Fibroblast of mammary gland (primary cell): ENCODE data around the gene YAE1.

ENCODE experiments used
- DNase-seq: peaks from one replicate; pipeline ENCODE4 v3.0.0-alpha.2; 2010; ENCODE audit warnings: low read depth
- H3K4me3 ChIP-seq: 2 replicates; pipeline ENCODE4 v1.5.1; 2011; ENCODE audit warnings: low read depth, mild to moderate bottlenecking, low read length, moderate library complexity; ENCODE audit not compliant: control insufficient read depth
- TF ChIP-seq, protein P1 (sequence below): conservative IDR thresholded peaks from 2 replicates; pipeline ENCODE4 v1.5.1; 2011; ENCODE audit warnings: low read depth, low read length, inconsistent platforms; ENCODE audit not compliant: control insufficient read depth, insufficient read depth

The YAE1 gene

DNA sequence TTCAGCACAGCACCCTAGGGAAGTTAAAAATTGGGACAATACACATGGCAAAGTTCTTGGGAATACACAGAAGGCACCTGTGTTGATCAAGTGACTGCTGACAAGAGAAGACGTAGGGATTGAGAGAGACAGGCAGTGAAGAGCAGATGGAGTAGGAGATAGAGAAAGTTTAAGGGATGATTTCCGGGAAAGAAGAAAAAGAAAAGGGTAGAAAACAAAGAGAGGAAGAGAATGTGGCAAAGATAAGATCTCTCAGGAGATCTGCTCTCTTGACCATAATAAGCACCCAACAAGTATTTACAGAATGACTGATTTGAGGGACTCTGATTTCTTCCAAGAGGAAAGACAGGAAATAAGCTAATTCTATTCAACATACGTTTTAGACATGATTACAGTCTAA lies 42.1 kb downstream of the YAE1 start:
- H3K4me3 ChIP-seq, result no peak overlapping the region
- TF ChIP-seq, protein P1, sequence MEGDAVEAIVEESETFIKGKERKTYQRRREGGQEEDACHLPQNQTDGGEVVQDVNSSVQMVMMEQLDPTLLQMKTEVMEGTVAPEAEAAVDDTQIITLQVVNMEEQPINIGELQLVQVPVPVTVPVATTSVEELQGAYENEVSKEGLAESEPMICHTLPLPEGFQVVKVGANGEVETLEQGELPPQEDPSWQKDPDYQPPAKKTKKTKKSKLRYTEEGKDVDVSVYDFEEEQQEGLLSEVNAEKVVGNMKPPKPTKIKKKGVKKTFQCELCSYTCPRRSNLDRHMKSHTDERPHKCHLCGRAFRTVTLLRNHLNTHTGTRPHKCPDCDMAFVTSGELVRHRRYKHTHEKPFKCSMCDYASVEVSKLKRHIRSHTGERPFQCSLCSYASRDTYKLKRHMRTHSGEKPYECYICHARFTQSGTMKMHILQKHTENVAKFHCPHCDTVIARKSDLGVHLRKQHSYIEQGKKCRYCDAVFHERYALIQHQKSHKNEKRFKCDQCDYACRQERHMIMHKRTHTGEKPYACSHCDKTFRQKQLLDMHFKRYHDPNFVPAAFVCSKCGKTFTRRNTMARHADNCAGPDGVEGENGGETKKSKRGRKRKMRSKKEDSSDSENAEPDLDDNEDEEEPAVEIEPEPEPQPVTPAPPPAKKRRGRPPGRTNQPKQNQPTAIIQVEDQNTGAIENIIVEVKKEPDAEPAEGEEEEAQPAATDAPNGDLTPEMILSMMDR, result no peak
- no peak for DNase-seq

GRCh38 chr7:39609113-39609934 lies 43.1 kb downstream of the YAE1 start:
- H3K4me3 ChIP-seq, result peak overlapping the region; percentile 23
- peak; percentile 86 for DNase-seq

DNA sequence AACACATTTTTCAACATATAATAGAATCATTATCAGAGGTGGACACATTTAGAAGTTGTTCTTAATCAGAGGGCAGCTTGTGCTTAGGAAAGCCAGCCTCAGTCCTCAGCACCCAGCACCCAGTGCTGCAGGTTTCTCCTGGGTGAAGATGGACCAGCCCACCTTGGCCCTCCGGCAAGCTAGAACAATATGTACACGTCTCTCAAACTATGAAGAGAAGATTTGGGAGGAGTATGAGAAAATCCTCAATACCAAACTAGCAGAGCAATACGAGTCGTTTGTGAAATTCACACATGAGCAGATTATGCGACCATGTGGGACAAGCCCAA lies 43.7 kb downstream of the YAE1 start:
- no peak for DNase-seq
- TF ChIP-seq, protein P1, result no peak
- no peak overlapping the region for H3K4me3 ChIP-seq

More at GRCh38 chr7:39609113-39609934, 43.1 kb downstream of the YAE1 start:
- TF ChIP-seq, protein P1, result no peak

DNA sequence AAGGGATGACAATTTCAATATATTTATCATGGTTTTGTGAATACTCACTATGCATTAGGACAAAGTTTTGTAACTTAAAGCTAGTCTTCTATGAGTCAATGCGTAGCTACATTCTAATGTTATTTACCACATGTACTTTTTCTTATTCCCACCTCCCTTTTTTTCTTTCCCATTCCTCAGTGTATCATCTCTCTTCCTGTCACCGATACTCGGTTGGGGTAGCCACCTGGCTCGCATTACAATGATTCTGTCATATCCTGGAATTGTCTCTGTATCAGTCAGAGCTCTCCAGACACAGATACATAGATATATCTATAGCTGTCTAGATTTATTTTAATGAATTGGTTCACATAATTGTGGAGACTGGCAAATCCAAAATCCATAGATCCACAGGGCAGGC lies 47.4 kb downstream of the YAE1 start:
- no peak overlapping the region for H3K4me3 ChIP-seq
- TF ChIP-seq, protein P1, result no peak
- peak; percentile 88 for DNase-seq

DNA sequence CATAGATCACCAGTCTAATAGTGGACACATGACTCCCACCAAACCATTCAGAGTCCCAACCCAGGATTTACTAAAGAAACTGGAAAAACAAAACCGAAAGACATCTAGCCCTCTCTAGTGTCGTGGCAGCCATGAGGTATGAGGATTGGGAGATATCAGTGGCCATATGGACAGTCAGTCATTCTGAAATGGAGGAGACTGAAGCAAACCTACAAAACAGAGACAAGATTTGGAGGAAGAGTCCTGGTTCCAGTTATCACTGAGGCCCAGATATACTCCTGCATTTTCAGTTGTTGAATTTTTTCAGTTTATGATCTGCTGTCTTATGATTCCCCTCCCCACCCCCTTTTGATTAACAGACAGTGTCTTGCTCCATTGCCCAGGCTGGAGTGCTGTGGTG lies 48.1 kb downstream of the YAE1 start:
- no peak overlapping the region for H3K4me3 ChIP-seq
- DNase-seq, result no peak
- TF ChIP-seq, protein P1, result no peak

DNA sequence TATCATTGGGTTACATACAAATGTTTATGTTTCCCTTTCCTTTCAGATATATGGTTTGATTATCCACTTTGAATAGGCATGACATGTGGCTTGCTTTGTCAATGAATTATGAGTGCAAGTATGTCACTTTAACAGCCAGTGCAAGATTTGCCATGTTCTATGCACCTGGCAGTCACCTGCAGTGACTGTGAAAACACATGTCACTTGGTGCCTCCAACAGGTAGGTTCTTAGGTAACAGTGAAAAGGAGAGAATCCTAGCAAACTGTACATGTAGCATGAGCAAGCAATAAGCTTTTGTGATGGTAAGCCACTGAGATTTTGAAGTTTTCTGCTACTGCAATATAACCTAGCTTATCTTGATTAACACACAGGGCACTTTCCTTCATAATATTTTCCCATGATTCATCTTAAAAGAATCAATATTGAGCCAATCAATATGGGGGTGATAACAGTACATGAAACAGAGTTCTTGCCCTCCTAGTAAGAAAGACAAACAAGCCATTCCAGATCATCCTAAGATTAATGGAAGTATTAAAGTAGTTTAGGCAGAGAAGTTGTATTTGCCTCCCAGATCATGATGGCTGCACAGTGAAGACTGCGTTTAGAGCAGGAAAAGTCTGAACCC lies 49.3 kb downstream of the YAE1 start:
- no peak for DNase-seq
- TF ChIP-seq, protein P1, result no peak
- H3K4me3 ChIP-seq, result no peak overlapping the region
